GM19035 (cell line): Measurements from ENCODE around the gene ZC3H12D.
"Not testable (repeated sequence)": the region's sequence is repeated elsewhere in the genome, so short reads cannot be mapped to it uniquely, and the experiment has no call there.

Experiments
- ATAC-seq: cut with Tn5 transposase; IDR thresholded peaks from one replicate; pipeline ENCODE4 v1.9.1; 2021; ENCODE audit not compliant: unreplicated experiment

Gene ZC3H12D

DNA sequence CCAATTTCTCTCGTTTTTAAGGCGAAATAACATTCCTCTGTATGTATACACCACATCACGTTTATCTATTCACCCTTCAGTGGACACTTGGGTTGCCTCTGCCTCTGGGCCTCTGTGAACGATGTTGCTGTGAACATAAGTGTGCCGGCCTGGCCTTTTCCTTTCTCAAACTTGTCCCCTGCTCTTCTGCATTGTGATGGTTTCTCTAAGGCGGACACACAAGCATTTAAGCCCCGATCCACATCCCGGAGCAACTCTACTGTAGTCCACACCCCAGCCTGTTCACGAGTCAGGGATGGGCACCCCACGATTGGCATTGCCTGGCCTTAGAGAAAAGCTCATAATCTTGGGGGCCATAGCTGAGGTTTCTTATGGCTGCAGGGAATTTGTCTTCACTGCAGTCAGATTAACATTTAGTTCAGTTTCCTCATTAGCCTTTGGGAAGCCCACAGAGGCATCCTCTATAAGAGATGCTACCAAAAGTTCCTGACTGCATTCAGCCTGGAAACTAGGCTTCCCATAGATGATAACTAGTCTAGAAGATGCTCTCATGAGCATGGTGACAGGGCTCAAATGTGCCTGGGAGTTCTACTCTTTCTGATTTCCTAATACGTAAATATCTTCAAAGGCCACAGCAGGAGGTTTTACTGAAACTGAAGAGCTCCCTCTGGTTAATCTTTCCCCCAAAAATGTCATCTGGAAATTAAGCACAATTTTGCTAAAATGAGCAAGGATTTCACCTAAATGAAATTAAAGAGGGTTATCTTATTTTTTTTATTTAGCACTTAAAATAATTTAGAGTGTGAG lies 762 bp downstream of the ZC3H12D start:
- ATAC-seq: no peak

DNA sequence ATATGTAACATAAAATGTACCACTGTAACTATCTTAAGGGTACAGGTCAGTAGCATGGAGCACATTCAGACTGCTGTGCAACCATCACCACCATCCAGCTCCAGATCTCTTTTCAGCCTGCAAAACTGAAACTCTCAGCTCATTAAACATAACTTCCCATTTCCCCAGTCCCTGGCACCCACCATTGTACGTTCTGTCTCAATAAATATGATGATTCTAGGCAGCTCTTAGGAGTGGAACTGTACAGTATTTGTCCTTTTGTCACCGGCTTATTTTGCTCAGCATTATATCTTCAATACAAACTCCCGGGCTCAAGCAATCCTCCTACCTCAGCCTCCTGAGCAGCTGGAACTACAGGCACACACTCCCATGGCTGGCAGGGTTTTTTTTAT lies 1.5 kb downstream of the ZC3H12D start:
- ATAC-seq: no peak

- no peak for ATAC-seq
Observed at GRCh38 chr6:149482545-149483333, 2.1 kb downstream of the ZC3H12D start.

DNA sequence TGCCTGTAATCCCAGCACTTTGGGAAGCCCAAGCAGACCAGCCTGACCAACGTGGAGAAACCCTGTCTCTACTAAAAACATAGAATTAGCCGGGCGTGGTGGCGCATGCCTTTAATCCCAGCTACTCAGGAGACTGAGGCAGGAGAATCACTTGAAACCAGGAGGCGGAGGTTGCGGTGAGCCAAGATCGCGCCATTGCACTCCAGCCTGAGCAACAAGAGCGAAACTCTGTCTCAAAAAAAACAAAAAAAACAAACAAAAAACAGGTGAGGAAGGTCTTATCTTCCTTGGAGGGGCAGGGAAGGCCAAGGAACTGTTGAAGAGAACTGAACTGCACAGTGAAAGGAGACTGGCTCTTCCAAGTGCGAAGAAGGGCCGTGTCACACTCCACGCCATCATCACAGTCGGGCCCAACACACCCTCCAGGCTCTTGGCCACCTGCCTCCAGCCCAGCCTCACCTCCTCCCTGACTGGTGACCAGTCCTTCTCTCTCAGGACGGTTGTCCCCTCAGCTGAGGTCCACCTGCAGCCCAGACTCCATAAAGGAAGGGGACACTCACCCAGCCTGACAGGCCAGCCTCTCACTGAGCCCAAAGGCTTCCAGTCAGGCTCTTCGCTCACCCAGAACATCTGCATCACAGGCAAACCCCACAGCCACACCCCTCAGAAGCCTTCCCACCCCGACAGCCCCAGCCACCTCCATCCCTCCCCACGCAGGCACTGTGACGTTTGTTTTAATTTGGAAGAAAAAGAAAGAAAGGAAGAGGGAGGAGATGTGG lies 4.1 kb downstream of the ZC3H12D start:
- no peak for ATAC-seq

- ATAC-seq: no peak
Observed at GRCh38 chr6:149478631-149479314, 6.0 kb downstream of the ZC3H12D start.

DNA sequence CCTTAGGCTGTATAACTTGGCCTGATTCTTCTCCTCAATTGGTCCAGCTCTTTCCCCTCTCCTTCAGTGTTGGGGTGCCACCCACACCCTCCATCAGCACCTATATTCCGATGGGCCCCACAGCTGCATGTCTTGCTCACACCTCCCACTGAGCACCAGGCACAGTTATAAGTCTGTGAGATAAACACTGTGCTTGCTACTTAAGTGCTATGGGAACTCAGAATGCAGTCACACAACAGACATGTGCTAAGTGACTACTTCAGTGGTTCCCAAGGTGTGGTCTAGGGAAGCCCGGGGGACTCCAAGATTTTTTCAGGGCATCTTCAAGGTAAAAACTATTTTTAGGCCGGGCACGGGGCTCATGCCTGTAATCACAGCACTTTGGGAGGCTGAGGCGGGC lies 7.3 kb downstream of the ZC3H12D start:
- ATAC-seq: no peak

GRCh38 chr6:149476789-149477455 lies 7.9 kb downstream of the ZC3H12D start:
- no peak for ATAC-seq

DNA sequence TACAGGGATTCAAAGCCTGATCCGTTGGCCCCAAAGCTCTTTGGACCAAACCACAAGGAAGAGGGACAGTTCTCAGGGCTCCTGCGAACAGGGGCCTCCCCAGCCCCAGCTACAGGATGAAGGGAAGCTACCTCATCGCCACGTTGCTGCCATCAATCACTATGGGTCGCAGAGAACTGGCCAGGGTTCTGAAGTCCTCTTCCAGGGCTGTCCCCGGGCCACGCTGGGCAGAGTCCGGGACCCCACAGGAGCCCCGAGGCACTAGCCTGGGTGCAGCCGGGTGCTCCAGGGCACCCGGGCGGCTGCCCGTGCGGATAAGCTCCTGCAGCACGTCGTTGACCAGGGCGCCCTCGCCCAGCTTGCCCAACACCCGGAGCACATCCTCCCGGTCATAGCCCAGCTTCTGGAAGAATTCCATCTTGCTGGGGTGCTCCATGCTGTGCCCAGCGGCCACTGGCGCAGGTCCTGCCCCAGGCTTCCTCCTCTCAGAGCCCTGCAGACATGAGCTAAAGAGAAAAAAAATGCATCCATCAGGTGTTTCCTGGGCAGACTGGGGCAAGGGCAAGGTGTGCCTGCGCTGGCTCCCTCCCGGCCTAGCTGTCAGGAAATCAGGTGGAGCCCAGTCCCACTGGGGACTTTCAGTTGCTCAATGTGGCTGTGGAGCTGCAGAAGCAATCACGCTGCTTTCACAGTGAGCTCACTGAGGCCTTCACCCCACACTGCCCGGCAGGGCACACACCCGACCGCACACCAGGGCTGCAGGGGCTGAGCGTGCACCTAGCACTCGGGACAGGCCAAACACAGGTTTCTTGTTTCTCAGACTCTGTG lies 10.5 kb downstream of the ZC3H12D start:
- ATAC-seq: no peak

- no peak for ATAC-seq
Observed at GRCh38 chr6:149473080-149474052, 11.4 kb downstream of the ZC3H12D start.

GRCh38 chr6:149472241-149472640 lies 12.6 kb downstream of the ZC3H12D start:
- no peak for ATAC-seq

DNA sequence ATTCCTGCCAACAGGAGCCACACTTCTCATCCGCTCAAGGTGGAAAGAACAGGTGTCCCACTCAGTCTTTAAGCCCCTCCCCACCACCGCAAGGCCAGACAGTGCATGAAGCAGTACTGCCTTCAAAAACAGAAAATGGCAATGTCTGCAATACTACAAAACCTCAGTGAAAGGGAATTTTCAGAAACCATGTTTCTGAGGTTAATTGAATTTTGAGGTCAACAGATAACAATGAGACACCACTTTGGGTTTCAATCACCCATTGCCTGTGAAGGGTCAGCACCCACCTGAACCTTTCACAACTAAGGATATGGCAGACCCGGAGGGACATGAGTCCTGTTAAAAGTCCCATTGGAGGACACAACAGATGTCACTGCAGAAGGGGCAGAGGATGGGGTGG lies 13.0 kb downstream of the ZC3H12D start:
- ATAC-seq: peak; percentile 28

GRCh38 chr6:149470948-149471347 lies 13.9 kb downstream of the ZC3H12D start:
- ATAC-seq: no peak

- peak; percentile 2 for ATAC-seq
Observed at GRCh38 chr6:149468179-149468578, 16.6 kb downstream of the ZC3H12D start.

GRCh38 chr6:149467265-149467664 lies 17.5 kb downstream of the ZC3H12D start:
- no peak for ATAC-seq

DNA sequence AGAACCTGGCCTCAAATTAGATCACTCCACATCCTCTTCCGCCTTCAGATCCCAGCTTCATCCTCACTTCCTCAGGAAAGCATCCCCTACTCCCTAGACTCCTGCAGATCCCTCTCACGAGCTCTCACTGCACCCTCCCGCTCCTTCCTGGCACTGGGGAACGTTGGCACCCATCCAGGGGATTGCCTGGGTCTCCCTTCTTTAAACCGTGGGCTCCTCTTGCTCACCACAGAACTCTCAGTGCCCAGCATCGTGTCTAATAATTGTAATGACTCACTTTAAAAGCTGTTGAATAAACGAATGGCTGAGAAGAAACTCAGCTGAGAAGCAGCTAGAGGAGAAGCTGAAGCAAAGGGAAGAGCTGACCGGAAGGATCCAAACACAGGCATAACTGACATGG lies 20.4 kb downstream of the ZC3H12D start:
- ATAC-seq: no peak

DNA sequence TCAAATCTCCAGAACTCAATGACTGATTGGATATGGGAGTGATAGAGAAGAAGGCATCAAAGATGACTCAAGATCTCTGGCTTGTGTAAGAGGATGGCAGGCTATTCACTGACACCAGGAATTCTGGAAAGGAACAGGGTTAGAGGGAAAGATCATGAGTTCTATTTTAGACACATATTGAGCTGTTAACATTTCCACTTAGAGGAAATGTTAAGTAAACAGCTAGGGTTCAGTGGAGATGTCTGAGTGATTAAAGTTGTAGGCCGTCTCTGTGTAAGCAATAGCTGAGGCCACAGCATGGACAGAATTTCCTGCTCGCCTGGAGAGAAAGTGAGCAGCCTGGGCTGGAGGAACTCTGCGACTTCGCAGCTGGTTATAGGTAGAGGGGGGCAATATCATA lies 21.0 kb downstream of the ZC3H12D start:
- ATAC-seq: no peak

DNA sequence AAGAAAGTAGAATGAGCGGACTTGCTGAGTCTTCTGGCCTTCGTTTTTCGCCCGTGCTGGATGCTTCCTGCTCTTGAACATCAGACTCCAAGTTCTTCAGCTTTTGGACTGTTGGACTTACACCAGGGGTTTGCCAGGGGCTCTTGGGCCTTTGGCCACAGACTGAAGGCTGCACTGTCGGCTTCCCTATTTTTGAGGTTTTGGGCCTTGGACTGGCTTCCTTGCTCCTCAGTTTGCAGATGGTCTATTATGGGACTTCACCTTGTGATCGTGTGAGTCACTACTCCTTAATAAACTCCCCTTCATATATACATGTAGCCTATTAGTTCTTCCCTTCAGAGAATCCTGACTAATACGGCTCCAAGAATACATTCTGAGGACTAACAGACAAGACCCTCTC lies 22.1 kb downstream of the ZC3H12D start:
- ATAC-seq: not testable (repeated sequence)

DNA sequence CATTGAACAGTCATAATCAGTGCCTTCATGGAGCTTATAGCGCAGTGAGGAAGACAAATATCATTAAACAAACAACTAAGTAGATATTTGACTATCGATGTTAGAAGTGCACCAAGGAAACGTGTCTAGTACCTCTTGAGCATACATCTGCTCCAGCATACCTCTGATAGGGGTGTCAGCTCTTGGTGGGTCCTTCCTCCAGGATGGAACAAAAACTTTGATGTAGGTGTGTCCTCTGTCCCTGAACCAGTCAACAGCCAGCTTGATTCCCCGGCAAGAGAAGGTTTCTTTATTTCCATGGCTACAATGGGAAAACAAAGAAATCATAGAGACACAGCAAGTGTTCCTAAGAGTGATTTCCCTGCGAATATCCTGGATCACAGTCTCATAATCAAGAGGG lies 23.1 kb downstream of the ZC3H12D start:
- no peak for ATAC-seq
